HG03469 (cell line): ENCODE results near the gene HNRNPH3.
A peak's percentile ranks its signal among the peaks of the same experiment; 100 is the strongest.

Experiments used
- ATAC-seq: cut with Tn5 transposase; IDR thresholded peaks from one replicate; pipeline ENCODE4 v1.9.1; 2021; ENCODE audit warnings: mild to moderate bottlenecking, moderate library complexity, moderate number of reproducible peaks; ENCODE audit not compliant: unreplicated experiment

The HNRNPH3 gene

DNA sequence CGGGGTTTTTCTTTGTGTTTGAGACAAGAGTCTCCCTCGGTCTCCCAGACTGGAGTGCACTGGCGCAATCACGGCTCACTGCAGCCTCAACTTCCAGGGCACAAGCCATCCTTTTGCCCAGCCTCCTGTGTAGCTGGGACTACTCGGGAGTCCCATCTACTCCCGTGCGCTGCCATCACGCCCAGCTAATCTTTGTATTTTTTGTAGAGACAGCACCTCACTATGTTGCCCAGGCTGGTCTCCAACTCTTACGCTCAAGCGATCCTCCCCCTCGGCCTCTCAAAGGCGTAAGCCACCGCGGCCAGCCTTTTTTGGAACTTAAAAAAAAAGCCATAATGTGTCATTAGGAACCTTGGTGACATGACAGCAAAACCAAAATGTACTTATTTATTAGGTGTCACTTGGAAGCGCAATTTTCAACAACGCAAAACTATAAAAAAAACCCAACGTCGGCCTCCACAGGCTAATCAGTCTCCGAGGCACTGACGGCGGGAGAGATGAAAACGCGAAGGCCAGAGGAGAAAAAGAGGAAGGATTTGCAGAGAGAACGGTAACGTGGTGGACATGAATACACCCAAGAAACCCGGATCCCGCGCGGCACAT is 911 bp upstream of the HNRNPH3 start:
- no peak for ATAC-seq

DNA sequence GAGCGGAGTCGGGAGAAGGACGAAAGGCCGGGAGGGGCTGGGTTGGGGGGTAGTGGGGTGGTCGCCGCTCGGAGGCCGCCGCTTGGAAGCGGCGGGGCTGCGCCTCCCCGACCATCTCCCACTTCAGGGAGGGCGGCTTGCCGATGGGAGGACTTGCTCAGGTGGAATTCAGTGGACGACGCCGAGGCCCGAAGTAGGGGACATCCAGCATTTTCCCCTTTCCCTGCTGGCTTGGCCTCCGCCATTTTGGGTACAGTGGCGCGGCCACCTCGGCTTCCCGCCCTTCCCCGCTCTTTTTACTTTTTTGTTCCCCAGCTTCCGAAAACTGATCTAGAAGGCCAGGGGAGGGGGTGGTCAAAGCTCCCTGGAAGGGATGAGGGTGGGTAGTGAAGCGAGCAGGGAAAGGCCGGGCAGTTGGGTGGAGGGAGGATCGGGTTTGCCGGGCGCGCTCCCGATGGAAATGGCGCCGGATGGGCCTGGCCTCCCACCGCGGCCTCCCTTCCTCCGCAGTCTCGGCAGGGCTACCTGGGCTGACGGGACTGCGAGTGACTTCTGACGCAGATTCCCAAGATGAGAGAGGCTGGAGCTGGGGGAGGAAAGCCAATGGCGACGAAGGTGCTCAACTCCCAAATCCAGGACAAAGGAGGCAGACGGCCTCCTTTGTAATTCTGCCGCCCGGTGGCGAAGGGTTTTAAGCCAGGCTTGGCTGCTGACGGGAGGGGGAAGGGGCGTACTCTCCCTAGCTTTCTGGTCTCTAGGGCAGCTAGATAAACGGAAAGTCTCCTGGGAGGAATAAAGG is 594 bp downstream of the HNRNPH3 start, which contains the start of gene PBLD:
Gene PBLD (minus strand): TSS at position 670 of the 799 bp plus-strand sequence. CDS start 26,084 bp downstream, outside the sequence.
- peak; percentile 1 for ATAC-seq

DNA sequence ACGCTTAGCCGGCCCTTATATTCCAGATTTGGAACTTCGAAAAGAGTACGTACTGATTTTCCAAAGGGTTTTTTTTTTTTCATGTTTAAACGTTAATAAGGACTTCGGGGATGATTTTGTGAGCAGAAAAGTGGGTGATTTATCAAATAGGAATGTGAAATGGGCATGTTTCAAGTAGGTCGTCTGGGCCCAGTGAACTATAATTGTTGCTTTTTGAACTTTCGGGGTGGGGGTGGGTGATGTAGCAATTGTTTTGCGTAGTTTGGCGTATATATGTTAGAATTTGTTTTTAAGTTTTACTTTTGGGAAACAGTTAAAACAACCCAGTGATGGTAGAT is 1.2 kb downstream of the HNRNPH3 start:
- ATAC-seq, result no peak

DNA sequence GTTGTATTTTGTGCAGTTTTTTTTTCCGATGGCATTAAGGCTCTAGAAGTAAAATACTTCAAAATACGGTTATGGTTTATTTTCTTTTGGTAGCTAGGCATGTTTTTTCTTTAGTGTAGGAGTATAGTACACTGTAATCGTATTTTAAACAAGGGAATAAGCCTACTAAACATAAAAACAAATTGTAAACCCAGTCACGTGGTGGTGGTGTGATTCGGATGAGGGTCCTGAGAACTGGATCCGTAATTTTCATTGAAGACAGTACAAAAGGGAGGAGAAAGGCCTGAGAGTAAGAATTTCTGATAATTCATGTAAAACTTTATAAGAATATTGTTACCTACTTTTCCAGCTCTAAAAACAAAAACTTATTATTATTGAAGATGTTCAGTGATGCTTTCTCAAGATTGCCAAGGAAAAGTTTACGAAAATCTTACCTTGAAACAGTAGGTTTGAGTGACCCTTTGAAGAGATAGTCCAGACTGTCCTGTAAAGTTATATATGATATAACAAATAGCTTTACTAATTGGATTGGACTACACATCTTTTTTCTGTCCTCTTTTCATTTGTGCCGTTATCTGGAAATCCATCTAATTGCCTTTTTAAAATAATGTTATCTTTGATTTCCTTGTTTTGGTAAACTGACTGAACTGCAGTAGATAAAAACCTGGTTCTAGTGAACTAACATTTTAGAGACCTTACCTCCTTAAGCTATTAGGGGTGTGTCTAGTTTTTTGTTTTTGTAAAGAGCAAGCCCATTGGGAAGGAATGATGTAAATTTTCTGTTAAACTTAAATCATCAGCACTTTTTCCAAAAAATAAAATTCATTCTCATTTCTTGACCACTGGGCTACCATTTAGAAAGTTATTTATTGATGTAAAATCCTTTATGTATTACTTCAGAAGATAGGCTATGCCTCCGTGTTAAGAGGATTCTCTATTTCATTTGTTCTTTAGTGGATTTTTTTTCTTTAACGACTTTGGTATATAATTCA is 1.9 kb downstream of the HNRNPH3 start:
- ATAC-seq, result no peak

DNA sequence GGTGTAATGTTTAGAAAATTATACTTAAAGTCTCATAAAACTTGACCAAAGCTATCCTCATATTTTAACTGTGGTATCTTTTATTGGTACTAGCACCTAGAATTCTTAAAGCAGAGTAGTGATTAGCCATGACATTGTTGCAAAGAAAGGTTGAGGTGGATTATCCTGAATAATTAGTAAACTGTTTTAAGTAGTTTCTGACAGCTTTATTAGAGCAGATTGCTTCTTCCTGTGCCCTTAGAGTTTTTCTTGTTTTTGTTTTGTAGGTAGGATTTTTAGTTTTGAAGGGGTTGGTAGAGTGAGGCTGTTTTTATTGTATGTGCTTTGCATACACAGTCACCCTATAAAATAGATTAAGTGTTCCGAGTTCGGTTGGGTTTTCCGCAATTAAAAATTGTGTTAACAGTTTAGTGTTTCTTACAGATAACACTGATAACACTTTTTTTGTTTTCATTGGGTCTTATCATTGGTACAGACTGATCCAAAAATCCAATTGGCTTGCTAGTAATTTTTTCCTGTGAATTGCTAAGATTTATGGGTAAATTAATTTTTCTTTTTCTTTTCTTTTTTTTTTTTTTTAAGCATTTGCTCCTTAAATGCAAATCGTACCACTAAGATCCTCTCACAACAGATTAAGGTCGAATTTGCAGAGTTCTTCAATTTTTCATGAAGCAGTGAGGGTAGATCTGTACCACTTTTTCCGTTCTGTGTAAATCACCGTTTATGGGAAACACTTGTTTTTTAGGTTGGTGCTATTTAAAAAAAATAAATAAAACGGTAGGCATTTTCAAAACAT is 3.0 kb downstream of the HNRNPH3 start:
- no peak for ATAC-seq

DNA sequence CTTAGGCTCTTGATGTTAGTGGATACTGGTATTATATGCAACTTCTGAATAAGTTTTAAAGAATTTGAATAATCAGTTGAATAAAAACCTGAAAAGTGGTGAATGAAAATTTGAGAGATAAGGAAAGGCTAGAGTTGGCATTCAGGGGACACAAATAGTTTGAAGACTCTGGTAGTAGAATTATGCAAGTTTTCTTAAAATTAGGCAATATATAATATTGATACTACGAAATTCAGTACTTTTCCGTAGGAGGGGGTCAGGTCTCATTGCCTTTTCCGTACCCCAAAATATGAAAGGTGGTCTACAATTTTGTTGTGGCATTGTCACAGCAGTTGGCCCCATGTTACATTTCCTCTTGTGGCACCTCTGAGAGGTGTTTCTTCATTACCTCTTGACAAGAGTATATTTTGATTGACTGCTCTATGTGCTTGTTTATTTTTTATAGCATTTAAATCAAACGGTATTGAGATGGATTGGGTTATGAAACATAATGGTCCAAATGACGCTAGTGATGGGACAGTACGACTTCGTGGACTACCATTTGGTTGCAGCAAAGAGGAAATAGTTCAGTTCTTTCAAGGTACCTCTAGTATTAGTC is 5.0 kb downstream of the HNRNPH3 start:
- ATAC-seq, result no peak

DNA sequence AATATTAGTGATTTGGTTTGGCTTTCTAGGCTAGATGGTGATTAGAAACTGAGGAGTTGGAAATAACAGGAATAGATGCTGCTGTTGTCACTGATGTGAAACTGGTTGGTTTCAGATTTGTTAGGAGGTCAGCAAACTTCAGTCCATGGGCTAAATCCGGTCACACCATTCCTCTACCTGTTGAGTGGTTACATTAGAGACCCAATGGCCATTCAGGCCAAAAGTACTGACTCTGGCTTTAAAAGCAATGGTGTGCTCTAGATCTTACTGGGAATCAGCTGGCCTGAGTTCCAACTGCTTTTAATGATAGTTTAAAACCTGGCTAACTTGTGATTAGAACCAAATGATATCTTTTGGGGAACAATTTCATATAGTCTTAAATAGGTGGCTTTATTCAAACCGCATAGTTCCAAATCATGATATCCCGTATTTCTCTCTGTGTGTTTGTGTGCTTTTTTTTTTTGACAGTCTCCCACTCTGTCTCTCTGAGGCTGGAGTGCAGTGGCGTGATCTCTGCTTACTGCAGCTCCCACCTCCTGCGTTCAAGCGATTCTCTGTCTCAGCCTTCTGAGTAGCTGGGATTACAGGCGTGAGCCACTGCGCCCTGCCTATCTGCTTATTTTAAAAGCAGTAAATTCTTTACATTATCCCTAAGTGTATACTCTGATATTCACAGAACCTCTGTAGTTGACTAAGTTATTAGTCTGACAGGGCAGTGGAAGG is 8.7 kb downstream of the HNRNPH3 start:
- ATAC-seq, result no peak

DNA sequence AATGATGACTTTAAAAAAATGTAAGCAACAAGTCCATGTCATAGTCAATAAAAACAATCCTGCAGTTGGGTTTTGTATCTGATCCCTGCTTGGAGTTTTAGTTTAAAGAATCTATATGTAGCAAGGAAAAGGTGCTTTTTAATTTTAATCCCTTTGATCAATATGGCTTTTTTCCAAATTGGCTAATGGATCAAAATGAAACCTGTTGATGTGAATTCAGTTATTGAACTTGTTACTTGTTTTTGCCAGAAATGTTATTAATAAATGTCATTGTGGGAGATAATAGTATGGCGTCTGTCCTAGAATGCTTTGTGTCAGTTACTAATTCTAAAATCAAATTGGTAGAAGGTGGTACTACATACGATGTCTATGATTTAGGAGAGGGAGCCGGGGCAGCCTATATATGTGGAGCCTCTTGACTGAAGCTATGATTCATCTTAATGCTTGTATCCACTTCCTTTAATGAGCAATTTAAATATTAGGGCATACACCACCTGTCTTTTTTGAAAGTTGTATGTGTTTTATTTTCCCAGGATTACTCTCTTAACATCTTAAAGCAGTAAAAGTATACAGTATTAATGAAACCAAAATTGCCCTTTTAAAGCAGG is 11.1 kb downstream of the HNRNPH3 start:
- no peak for ATAC-seq

DNA sequence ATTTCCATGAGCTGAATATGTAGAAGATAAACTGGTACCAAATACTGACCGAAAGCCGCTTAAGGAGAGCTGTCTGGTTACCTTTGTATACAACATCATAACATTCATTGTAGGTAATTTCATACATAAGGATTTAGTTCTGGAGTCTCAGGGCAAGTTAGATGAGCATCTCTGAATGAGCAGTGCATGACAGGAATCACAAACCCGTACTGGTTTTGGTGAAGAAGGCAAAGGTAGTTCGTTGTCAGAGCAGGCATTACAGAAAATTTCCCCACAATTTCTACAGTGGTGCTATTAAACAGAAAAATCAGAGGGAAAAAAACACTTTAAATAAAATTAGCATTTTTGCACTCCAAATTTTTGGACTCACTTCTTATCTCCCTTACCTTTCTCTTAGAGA is 13.8 kb downstream of the HNRNPH3 start:
- no peak for ATAC-seq

DNA sequence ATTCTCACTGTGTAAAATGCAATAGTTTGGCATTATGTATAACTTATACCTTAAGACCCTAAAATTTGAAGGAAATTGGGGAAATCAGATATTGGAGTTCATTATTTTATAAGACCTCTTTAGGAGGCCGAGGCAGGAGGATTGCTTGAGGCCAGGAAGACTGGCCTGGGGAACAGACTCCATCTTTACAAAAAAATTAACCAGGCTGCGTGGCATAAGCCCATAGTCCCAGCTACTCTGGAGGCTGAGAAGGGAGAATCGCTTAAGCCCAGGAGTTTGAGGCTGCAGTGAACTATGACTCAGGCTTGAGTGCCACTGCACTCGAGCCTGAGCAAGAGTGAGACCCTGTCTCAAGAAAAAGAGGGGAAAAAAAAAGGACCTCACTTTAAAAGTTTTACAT is 14.9 kb downstream of the HNRNPH3 start:
- no peak for ATAC-seq

DNA sequence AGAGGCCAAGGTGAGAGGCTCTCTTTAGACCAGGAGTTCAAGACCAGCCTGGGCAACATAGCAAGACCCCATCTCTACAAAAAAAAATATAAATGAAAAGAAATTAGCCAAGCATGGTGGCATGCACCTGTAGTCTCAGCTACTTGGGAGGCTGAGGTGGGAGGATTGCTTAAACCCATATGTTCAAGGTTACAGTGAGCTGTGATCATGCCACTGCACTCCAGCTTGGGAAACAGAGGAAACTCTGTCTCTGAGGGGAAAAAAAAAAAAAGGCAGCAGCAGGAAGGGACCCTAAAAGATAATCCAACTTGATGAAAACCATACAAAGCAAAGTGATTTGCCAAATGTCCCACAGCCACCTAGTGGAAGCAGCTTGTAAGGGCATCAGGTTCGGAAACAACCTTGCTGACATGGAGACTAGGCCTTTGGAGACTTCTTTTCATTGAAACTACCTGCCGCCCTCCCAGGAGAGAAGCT is 16.4 kb downstream of the HNRNPH3 start:
- ATAC-seq, result no peak

DNA sequence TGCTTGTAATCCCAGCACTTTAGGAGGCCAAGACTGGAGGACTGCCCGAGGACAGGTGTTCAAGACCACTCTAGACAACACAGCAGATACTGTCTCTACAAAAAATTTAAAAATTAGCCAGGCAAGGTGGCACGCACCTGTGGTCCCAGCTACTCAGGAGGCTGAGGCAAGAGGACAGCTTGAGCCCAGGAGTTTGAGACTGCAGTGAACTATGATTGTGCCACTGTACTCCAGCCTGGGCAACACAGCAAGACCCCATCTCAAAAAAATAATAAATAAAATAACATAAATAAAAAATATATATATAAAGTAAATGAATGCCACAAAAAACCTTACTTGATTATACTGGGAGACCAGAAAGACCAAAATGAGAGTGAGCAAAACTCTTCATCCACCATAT is 21.7 kb downstream of the HNRNPH3 start:
- no peak for ATAC-seq

DNA sequence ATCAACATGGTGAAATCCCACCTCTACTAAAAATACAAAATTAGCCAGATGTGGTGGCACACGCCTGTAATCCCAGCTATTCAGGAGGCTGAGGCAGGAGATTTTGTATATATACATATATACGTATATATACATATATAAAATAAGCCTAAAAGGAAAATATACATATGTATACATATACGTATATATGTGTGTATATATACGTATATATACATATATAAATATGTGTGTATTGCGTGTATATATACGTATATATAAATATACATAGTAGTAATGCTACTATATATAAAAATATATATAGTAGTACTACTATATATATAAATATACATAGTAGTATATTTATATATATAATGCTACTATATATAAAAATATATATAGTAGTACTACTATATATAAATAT is 27.3 kb downstream of the HNRNPH3 start:
- ATAC-seq, result no peak

DNA sequence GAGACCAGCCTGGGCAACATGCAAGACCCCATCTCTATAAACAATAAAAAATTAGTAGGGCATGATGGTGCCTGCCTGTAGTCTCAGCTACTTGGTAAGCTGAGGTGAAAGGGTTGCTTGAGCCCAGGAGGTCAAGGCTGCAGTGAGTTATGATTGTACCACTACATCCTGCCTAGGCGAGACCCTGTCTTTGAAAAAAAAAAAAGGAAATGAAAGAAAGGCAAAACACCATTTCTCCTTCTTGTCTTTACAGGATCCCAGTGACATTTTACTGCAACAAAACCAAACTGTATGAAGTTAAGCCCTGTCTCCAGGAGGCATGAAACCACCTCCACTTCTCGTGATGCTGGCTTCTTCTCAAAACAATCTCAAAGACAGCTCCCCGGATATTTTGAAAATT is 30.7 kb downstream of the HNRNPH3 start:
- ATAC-seq, result no peak

DNA sequence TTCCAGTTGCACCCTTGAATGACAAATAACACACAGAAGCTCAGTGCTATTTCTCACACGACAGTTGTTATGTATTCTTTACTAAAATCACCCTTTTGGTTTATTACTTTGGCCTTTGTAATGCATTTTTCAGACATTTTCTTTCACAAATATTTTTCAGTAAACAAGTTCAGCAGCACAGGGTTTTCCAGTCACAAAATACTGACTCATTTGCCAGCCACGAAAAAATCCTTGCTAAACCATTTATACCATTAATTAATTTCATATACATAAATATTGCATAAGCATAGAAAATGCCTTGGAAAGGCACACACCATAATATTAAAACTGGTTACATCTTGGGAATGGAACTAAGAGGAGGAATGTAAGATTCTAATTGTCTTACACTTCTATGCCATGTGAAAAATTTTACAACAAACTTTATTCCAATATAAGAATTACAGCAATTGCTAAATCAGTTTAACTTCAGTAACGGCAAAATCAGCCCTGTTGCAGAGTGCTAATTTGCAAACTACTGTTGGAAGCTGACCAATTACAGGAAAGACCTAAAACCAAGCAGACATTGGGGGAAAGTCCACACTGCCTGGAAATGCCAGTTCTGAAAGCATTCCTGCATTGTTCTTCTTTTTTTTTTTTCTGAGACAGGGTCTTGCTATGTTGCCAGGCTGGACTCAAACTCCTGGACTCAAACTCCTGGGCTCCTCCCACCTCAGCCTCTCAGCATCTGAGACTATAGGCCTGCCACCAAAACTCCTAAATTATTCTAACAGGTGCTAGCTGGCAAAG is 32.4 kb downstream of the HNRNPH3 start:
- ATAC-seq, result no peak

DNA sequence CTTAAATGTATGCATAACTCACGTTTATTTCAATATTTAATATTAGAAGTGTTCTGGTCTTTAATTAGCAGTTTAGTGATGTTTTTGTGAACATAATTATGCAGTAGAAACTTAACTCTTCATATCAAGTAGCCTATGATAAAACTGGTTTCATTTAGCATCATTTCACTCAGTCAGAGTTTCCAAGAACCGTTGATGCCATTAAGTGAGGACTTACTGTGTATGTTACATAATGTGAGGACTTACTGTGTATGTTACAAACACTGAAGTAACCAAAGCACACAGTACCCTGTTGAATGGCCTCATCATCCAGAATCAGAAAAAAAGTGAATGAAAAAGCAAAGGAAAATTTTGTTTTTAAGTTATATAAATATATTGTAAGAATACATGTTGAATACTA is 33.7 kb downstream of the HNRNPH3 start:
- no peak for ATAC-seq

DNA sequence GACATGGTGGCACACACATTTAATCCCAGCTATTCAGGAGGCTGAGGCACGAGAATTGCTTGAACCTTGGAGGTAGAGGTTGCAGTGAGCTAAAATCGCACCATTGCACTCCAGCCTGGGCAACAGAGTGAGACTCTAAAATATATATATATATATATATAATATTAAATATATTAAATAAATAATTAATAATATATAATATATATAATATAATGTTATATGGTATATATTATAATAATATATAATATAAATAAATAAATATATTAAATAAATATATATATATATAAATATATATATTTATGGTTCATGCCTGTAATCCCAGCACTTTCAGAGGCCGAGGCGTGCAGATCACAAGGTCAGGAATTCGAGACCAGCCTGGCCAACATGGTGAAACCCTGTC is 34.7 kb downstream of the HNRNPH3 start:
- no peak for ATAC-seq

DNA sequence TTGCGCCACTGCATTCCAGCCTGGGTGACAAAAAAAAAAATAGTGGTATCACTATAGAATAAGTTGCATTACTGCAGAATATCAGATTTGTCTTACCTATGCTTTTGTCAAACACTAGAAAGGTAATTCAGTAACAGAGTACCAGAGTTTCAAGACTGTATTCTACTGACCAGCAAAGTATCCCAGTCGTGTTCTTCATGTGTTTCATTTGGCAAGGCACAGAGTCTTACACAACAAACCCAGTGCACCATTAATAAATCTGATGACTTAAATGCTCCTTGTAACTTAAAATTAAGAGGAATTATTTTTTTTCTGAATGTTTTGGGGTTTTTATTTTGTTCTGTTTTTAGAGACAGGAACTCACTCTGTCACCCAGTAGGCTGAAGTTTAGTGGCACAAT is 35.3 kb downstream of the HNRNPH3 start:
- no peak for ATAC-seq
